Muscle layer of duodenum (tissue), 2 donors: ENCODE measurements around the gene SULT1A3.
"Not testable (repeated sequence)": the region's sequence is repeated elsewhere in the genome, so short reads cannot be mapped to it uniquely, and the experiment has no call there.

Experiments
- H3K27ac ChIP-seq: one replicate; pipeline ENCODE4 v1.7.0; 2013; ENCODE audit warnings: mild to moderate bottlenecking, low read length
- H3K27me3 ChIP-seq: one replicate; pipeline ENCODE4 v1.7.0; 2013; ENCODE audit warnings: low read depth, mild to moderate bottlenecking, control low read depth, low read length
- H3K36me3 ChIP-seq, 2 donors: one replicate each; pipeline ENCODE4 v1.7.0; 2013; ENCODE audit warnings: low read length in 2 of 2, control low read depth in 1 of 2, mild to moderate bottlenecking in 1 of 2; ENCODE audit not compliant: insufficient read depth in 2 of 2, control insufficient read depth in 1 of 2
- H3K4me1 ChIP-seq, 2 donors: one replicate each; pipeline ENCODE4 v1.7.0; 2013; ENCODE audit warnings: low read length in 2 of 2, mild to moderate bottlenecking in 2 of 2, control low read depth in 1 of 2, moderate library complexity in 1 of 2; ENCODE audit not compliant: insufficient read depth in 2 of 2, control insufficient read depth in 1 of 2
- H3K4me3 ChIP-seq, 2 donors: one replicate each; pipeline ENCODE4 v1.7.0; 2013; ENCODE audit warnings: low read length in 2 of 2, low read depth in 1 of 2, mild to moderate bottlenecking in 1 of 2
- H3K9me3 ChIP-seq, 2 donors: one replicate each; pipeline ENCODE4 v1.7.0; 2013; ENCODE audit warnings: low read length in 2 of 2, control low read depth in 1 of 2, mild to moderate bottlenecking in 1 of 2; ENCODE audit not compliant: control insufficient read depth in 1 of 2
- donor health status: healthy.

The SULT1A3 gene

DNA sequence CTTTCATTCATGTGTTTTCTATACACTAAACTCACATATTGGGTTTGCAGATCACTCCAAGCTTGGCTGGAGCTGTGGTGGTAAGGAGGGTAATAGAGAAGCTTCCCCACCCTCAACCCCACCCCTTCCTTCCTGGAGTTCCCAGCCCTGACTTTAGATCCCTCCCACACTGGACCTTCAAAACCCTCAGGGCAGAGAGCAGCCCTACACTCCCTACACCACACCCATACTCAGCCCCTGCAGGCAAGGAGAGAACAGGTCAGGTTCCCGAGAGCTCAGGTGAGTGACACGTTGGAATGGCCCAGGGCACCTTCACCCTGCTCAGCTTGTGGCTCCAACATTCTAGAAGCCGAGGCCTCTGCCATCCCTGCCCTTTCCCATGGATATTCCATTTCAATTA lies at the start of gene SULT1A3:
TSS of gene SULT1A3 (plus strand) at position 207 of the 400 bp plus-strand sequence. CDS start 1,474 bp downstream, outside the sequence.
- H3K27ac ChIP-seq, H3K4me3 ChIP-seq, H3K36me3 ChIP-seq, H3K4me1 ChIP-seq, H3K27me3 ChIP-seq, H3K9me3 ChIP-seq: not testable (repeated sequence)

DNA sequence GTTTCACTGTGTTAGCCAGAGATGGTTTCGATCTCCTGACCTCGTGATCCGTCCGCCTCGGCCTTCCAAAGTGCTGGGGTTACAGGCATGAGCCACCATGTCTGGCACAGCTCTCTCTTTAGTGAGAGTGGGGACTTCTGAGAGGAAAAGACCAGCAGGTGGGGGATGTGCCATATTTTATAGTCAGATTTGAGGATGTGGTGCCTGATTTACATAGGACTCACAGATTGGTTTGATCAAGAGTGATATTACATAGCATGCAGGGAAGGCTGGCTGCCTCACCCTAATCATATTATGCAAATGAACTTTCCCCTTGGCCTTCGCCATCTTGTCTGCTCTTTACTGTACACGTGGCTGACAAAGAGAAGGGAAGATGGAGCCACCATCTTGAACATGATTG lies 48.0 kb upstream of the SULT1A3 start:
- no peak overlapping the region for H3K27ac ChIP-seq
- H3K36me3 ChIP-seq: no peaks in the 10 kb centered on the region
- no peak overlapping the region for H3K4me3 ChIP-seq
- peaks cover 0 to 4% of the 10 kb centered on the region in 2 donors for H3K9me3 ChIP-seq
- H3K27me3 ChIP-seq: no peaks in the 10 kb centered on the region
- H3K4me1 ChIP-seq: no peaks in the 10 kb centered on the region

DNA sequence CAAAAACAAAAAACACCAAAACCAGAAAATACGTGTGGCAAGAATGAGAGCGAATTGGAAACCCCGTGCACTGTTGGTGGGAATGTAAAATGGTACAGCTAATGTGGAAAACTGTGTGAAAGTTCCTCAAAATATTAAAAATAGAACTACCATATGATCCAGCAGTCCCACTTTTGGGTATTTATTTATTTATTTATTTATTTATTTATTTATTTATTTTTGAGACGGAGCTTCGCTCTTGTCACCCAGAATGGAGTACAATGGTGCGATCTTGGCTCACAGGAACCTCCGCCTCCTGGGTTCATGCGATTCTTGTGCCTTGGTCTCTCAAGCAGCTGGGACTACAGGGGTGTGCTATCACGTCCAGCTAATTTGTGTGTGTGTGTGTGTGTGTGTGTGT lies 46.5 kb upstream of the SULT1A3 start:
- peaks cover 0 to 4% of the 10 kb centered on the region in 2 donors for H3K9me3 ChIP-seq
- H3K36me3 ChIP-seq: no peaks in the 10 kb centered on the region

DNA sequence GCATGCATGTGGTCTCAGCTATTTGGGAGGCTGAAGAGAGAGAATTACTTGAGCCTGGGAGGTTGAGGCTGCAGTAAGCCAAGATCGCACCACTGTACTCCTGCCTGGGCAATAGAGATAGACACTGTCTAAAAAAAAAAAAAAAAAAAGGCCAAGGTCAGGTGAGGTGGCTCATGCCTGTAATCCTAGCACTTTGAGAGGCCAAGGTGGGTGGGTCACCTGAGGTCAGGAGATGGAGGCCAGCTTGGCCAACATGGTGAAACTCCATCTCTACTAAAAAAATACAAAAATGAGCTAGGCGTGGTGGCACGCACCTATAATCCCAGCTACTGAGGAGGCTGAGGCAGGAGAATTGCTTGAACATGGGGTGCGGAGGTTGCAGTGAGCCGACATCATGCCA lies 43.9 kb upstream of the SULT1A3 start:
- H3K27ac ChIP-seq: no peak overlapping the region
- H3K9me3 ChIP-seq: no peaks in the 10 kb centered on the region
- H3K36me3 ChIP-seq: no peaks in the 10 kb centered on the region
- no peaks in the 10 kb centered on the region for H3K4me1 ChIP-seq
- no peaks in the 10 kb centered on the region for H3K27me3 ChIP-seq
- no peak overlapping the region for H3K4me3 ChIP-seq

More for the DNA sequence above, 46.5 kb upstream of the SULT1A3 start:
- no peak overlapping the region for H3K27ac ChIP-seq
- no peaks in the 10 kb centered on the region for H3K4me1 ChIP-seq
- H3K27me3 ChIP-seq: no peaks in the 10 kb centered on the region
- H3K4me3 ChIP-seq: no peak overlapping the region

DNA sequence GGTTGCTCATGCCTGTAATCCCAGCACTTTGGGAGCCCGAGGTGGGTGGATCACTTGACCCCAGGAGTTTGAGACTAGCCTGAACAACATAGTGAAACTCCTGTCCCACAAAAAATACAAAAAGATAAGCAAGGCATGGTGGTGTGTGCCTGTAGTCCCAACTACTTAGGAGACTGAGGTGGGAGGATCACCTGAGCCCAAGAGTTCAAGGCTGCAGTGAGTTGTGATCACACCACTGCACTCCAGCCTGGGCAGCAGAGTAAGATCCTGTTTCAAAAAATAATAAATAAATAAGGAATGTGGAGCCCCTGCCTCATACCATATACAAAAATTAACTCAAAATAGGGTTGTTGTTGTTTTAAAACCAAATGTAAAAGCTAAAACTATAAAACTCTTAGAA lies 41.8 kb upstream of the SULT1A3 start:
- Histone ChIP-seq H3K9me3 (no peaks in the 10 kb centered on the region), H3K27ac (no peak overlapping the region), H3K27me3 (no peaks in the 10 kb centered on the region), H3K36me3 (no peaks in the 10 kb centered on the region), H3K4me1 (no peaks in the 10 kb centered on the region), H3K4me3 (no peak overlapping the region)

DNA sequence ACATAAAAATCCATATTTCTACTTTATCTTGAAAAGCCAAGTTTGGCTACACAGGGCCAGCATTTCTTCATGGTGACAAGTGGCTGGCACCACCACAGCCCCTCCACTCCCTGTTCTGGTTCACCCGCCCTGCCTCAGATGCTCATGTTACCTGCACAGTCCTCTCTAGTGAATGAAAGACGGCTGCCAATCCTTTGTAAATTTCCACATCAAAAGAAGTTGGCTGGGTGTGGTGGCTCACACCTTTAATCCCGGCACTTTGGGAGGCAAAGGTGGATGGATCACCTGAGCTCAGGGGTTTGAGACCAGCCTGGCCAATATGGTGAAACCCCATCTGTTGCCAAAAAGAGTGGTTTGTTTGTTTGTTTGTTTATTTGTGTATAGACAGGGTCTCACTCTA lies 35.5 kb upstream of the SULT1A3 start:
- Histone ChIP-seq H3K27me3 (no peaks in the 10 kb centered on the region), H3K4me3 (no peak overlapping the region), H3K9me3 (no peaks in the 10 kb centered on the region), H3K27ac (no peak overlapping the region), H3K36me3 (no peaks in the 10 kb centered on the region), H3K4me1 (no peaks in the 10 kb centered on the region)

DNA sequence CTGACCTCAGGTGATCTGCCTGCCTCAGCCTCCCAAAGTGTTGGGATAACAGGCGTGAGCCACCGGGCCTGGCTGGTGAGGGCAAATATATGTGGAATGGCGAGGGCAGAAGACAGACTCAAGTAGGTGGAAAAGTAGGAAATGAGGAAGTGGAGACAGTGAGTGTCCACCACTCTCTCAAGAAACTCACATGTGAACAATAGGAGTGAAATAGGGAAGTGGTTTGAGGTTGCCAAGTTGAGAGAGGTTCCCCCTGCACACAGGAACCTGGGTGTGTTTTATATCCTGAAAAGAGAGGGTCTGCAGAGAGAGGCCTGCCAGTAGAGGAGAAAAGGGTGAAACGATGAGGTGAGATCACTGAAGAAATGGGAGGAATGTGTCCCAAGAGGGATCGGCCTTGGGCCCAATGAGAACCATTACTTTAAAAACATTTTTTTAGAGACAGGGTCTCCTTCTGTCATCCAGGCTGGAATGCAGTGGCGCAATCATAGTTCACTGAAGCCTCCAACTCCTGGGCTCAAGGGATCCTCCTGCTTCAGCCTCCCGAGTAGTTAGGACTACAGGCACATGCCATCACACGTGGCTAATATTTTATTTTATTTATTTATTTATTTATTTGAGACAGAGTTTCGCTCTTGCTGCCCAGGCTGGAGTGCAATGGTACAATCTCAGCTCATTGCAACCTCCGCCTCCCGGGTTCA lies 32.7 kb upstream of the SULT1A3 start:
- no peaks in the 10 kb centered on the region for H3K36me3 ChIP-seq
- no peak overlapping the region for H3K27ac ChIP-seq
- no peaks in the 10 kb centered on the region for H3K9me3 ChIP-seq
- H3K4me1 ChIP-seq: no peaks in the 10 kb centered on the region
- H3K4me3 ChIP-seq: no peak overlapping the region
- H3K27me3 ChIP-seq: no peaks in the 10 kb centered on the region

DNA sequence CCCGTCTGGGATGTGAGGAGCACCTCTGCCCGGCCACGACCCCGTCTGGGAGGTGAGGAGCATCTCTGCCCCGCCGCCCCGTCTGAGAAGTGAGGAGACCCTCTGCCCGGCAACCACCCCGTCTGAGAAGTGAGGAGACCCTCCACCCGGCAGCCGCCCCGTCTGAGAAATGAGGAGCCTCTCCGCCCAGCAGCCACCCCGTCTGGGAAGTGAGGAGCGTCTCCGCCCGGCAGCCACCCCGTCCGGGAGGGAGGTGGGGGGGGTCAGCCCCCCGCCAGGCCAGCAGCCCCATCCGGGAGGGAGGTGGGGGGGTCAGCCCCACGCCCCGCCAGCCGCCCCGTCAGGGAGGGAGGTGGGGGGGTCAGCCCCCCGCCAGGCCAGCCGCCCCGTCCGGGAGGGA lies 30.3 kb upstream of the SULT1A3 start:
- not testable (repeated sequence) for H3K27ac ChIP-seq, H3K4me3 ChIP-seq, H3K4me1 ChIP-seq, H3K27me3 ChIP-seq, H3K9me3 ChIP-seq, H3K36me3 ChIP-seq

DNA sequence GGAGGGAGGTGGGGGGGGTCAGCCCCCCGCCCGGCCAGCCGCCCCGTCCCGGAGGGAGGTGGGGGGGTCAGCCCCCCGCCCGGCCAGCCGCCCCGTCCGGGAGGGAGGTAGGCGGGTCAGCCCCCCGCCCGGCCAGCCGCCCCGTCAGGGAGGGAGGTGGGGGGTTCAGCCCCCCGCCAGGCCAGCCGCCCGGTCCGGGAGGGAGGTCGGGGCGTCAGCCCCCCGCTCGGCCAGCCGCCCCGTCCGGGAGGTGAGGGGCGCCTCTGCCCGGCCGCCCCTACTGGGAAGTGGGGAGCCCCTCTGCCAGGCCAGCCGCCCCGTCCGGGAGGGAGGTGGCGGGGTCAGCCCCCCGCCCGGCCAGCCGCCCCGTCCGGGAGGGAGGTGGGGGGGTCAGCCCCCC lies 29.6 kb upstream of the SULT1A3 start:
- not testable (repeated sequence) for H3K27me3 ChIP-seq, H3K9me3 ChIP-seq, H3K4me1 ChIP-seq, H3K36me3 ChIP-seq, H3K4me3 ChIP-seq, H3K27ac ChIP-seq

DNA sequence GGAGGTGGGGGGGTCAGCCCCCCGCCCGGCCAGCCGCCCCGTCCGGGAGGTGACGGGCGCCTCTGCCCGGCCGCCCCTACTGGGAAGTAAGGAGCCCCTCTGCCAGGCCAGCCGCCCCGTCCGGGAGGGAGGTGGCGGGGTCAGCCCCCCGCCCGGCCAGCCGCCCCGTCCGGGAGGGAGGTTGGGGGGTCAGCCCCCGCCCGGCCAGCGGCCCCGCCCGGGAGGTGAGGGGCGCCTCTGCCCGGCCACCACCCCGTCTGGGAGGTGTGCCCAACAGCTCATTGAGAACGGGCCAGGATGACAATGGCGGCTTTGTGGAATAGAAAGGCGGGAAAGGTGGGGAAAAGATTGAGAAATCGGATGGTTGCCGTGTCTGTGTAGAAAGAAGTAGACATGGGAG lies 28.9 kb upstream of the SULT1A3 start:
- not testable (repeated sequence) for H3K4me3 ChIP-seq, H3K9me3 ChIP-seq, H3K27ac ChIP-seq, H3K36me3 ChIP-seq, H3K4me1 ChIP-seq, H3K27me3 ChIP-seq

DNA sequence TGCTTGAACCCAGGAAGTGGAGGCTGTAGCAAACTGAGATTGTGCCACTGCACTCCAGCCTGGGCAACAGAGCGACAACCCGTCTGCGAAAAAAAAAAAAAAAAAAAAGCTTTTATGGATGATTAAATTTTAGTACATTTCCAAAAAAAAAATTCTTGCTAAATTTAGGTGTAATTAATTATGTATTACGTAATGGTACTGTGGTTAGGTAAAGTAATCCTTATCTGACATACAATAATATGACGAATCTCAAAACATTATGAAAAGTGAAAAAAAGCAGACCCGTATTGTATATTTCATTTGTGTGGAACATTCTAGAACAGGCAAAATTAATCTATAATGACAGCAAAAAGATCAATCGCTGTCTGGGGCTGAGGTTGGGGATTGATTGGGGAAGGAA lies 26.0 kb upstream of the SULT1A3 start:
- no peaks in the 10 kb centered on the region for H3K4me1 ChIP-seq
- H3K9me3 ChIP-seq: no peaks in the 10 kb centered on the region
- no peak overlapping the region for H3K4me3 ChIP-seq
- H3K36me3 ChIP-seq: no peaks in the 10 kb centered on the region
- H3K27me3 ChIP-seq: no peaks in the 10 kb centered on the region
- H3K27ac ChIP-seq: no peak overlapping the region

DNA sequence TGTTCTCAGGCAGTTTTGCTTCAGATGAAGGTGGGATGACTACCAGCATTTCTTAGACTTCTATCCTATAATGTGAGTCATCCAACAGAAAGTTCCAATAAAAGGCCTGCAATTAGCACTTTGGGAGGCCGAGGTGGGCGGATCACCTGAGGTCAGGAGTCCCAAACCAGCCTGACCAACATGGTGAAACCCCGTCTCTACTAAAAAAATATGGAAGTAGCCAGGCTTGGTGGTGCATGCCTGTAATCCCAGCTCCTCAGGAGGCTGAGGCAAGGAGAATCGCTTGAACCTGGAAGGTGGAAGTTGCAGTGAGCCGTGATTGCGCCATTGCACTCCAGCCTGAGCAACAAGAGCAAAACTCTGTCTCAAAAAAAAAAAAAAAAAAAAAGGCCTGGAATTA lies 22.2 kb upstream of the SULT1A3 start:
- H3K4me3 ChIP-seq, H3K9me3 ChIP-seq, H3K27ac ChIP-seq, H3K4me1 ChIP-seq, H3K27me3 ChIP-seq, H3K36me3 ChIP-seq: not testable (repeated sequence)
